Activated CD4-positive, CD25-positive, alpha-beta regulatory T cell treated with anti-CD3 and anti-CD28 coated beads, Interleukin-2, amount 50 U/mL, for 16 hours (primary cell): ENCODE data around the gene MOB2.

Source experiments
- DNase-seq: peaks from one replicate; pipeline ENCODE4 v3.0.0-alpha.2; 2020; ENCODE audit warnings: low read depth, low spot score

The MOB2 gene

DNA sequence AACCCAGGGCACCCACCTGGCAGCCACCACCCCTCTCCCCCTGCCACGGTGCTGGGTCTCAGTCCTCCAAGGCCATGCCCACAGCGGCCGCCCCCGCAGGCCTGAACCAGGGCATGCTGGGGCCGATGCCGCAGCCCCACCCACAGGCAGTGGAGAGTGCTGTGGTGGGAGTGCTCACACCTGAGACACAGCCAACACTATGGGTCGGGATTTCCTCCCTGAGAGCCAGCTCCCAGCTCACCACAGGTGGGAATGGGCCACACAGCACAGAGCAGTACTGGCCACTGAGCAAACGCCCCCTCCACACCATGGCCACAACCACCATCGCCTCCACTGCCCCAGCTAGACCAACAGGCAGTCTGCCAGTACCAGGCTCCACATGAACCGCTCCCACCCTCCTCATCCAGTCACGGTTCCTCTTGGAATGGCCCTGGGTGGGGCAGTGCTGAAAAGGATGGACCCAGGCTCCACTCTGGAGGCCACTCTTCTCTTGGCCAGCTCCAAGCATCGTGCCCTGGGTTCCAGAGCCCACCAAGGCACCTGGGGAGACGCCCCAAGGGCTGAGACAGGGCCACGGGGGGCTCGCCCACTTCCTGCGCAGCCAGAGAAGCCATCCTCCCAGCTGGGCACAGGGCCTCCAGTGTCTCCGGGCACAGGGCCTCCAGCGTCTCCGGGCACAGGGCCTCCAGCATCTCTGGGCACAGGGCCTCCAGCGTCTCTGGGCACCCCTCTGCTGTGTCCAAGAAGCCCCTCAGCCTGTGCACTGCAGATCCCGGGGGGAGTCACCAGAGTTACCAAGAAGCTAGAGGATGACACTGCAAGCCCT is 14.2 kb downstream of the MOB2 start:
- no peak for DNase-seq

DNA sequence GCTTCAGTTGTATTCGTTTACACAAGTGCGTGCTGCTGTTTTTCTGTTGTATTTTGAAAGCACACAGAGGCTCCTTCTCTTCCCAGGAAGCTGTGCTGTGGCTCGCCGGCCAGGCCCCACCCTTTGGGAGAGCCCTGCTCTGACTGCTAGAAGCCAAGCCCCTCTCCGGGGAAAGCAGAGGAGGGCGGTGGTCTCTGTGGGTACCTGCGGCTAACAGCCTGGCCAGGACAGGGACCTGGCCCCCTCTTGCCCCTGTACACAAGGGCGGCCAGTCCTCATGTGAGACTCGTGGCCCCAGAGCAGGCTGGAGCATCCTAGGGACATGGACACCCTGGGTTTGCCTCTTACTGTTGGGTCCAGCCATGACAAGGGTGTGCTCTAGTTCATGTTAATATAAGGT is 14.8 kb downstream of the MOB2 start:
- DNase-seq: no peak

DNA sequence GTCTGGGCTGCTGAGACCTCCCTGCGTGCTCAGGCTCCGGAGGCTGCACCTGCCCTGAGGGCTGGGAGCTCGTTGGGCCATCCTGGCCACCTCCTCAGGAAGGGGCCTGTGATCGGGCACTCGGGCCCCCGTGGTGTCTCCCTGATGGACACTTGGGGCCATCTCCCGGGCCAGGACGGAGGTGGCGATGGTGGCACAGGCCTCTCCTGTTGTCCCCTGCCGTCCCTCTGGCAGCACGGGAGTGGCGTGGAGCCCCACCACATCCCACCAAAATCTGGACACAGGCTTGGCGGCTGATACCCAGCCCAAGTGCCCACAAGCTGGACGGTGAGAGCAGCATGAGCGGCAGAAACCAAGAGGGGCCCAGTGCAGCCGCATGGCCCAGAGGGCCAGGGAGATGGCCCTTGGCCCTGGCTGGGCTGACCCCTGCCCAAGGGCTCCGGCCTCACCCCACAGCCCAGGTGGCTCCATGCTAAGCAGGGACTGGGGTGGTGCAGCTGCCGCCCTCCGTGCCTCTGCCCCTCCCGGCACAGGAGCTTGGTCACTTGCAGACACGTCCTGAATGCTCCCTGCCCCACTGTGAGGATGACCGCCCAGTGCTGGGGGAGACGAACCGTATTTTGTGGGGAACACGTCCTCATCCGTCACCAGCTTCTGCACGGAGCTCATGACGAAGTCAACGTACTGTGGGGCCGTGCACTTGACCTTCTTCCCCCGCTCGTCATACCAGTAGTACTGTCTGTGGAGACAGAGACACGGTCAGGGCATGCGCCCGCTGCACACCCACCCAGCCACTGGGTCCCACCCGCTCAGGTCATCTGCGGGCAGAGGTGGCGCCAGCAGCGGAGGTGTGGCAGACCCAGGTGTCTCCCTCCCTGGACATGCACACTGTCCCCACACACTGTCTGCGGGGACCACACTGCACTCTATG is 15.6 kb downstream of the MOB2 start:
- DNase-seq: no peak

DNA sequence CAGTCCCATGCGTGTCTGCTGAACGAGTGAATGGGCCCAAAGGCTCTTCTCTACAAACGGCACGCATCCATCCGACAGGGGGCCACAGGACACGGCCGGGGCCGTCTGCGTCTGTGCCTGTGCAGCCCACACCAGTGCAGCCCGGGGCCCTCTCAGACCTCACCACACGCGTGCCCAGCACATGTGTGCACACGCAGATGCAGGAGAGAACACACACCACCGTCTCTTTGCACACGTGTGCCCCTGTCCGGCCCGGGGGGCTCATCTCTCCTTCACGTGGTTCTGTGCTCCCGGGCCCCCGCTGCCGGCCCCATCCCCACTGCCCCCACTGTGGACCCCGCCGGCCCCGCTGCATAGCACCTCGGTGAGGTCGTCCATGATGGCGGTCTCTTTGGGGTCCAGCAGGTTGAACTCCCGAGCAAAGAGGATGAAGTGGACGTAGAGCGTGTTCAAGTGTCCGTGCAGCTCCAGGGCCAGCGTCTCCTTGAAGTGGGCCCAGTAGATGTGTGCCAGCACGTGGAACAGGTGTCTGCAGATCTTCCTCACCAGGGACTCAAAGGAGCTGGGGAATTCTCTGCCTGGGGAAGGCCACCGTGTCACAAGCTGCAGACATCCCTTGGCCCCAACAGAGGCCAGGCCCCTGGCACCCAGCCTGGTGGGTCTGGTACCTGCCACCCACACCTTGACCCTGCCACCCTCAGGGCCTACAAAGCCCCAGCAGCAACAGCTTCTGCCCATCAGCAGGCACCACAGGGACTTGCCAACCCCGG is 16.5 kb downstream of the MOB2 start:
- DNase-seq: no peak

DNA sequence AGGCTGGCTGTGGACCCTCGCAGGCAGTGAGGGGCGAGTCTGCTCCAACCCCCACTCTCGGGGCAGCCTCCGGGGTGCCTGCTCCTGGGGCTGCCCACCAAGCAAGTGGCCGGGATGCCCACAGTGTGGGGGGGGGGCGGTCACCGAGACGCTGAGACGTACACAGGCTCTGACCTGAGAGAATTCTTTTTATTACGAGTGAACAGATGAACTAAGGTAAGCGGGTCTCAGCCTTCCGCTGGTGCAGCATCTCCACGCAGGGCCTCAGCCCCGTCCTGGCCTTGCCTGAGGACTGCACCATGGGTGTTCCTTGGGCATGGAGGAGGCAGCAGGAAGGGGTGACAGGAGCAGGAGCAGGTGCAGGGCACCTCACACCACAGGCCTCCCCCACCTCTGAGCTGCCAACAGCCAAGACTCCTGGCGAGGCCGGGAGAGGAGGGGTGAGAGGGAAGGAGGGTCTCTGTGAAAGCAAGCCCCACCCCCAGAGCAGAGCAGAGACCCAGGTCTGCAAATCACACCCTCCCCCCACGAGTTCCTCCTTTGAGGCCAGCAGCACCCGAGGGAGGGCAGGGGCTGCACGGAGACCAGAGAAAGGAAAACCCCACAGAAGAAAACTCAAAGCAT is 17.2 kb downstream of the MOB2 start:
- no peak for DNase-seq

DNA sequence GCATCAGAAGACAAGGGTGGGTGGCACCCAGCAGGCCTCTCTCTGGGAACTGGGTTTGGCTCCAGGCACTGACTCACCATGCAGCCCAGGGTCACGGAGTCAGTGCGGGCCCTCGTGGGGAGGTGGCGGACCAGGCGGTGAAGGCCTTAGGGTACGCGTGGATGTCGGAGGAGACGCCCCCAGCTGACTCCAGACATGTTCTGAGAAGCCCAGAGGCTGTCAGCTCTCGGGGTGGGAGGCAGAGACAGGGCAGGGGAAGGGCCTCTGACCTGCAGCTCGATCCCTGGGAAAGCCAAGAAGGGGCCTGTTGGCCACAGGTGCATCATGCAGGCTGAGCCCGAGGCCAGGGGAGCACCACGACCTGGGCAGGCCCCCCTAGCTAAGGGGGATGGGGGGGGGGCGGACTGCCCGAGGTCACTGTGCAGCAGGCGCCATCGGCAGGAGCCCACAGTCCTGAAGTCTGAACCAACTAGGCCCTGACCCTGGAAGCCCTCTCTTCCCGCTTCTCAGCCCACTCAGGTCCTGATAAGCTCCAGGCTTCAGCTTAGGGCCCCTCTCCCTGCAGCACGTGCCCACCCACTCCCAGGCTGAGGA is 18.0 kb downstream of the MOB2 start:
- no peak for DNase-seq

DNA sequence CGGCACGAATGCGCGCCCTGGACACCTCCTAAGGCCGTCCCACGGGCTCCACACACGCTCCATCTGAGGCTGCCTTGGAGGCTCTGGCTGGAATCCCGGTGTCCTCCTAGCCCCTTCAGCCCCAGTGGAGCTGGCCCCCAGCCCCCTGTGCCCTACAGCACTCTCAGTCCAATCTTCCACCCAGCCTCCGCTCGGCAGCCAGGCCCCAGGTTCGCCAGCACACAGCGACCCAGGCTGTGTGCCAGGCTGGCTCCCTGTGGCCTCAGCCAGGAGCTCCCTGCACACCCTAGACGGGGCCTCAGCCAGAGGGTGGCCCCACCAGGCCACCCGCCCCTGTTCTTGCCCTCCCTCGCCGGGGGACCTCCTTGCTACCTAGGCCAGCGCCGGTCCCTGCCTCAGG is 18.6 kb downstream of the MOB2 start:
- no peak for DNase-seq

DNA sequence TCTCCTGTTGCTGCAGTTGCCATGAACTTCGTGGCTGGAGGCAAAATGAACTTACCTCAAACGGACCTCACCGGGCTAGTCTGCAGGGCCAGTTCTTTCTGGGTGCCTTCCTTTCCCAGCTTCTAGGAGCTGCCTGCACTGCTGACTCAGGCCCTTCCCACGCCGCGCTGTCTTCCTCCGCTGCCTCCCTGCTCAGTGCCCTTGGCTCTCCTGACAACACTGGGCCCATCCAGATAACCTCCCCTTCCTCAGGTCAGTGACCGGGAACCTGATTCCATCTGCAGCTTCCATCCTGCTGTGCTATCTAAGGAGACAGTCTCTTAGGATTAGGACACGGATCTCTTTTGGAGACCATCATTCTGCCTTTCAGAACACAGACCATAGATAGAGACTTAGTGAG is 19.3 kb downstream of the MOB2 start:
- DNase-seq: no peak

DNA sequence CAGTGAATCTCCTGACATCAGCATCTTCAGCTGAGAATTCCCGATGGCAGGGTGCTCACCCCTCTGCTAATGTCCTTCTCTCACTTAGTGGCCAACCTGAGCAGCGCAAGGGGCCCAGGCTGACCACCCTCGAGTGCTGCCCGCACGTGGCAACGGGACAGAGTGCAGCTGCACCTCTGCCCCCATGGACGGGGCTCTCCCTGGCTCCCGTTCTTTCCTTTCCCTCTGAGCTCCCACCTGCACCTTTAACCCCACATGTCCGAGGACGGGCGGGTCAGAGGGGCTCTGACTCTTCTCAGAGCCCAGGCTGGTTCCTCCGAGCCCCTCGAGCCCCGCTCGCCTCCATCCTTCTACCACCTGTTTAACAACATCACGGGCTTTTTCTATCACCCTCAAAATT is 19.8 kb downstream of the MOB2 start:
- no peak for DNase-seq

DNA sequence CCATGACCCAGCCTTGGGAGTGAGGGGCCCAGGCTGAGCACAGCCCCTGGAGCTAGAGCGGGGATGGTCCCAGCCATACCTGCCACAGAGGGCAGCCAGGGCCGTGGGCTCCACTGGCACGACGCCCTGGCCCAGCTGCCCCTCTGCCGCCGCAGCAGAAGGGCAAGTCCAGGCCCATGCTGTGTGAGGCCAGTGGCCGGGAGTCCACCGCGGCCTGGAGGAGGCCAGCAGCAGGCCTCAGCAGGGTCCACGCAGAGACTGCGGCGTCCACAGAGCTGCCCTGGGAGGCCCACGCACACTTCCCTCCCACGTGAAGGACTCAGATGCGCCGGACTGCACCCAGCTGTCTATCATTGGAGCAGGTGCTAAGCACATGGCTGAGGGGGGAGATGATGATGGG is 23.5 kb downstream of the MOB2 start:
- no peak for DNase-seq

DNA sequence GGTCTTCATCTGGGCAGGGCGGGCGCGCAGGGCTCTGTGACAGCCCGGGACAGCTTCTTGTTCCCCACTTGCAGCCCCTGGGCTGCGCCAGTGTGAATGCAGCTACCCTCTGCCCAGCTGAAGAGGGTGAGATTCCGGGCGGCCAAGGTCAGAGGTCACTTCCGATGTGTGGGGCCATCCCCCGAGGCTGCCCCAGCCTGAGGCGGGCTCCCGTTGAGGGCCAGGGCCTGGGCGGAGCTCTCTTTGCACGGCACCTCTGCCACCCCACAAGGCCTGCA is 23.9 kb downstream of the MOB2 start:
- DNase-seq: no peak

DNA sequence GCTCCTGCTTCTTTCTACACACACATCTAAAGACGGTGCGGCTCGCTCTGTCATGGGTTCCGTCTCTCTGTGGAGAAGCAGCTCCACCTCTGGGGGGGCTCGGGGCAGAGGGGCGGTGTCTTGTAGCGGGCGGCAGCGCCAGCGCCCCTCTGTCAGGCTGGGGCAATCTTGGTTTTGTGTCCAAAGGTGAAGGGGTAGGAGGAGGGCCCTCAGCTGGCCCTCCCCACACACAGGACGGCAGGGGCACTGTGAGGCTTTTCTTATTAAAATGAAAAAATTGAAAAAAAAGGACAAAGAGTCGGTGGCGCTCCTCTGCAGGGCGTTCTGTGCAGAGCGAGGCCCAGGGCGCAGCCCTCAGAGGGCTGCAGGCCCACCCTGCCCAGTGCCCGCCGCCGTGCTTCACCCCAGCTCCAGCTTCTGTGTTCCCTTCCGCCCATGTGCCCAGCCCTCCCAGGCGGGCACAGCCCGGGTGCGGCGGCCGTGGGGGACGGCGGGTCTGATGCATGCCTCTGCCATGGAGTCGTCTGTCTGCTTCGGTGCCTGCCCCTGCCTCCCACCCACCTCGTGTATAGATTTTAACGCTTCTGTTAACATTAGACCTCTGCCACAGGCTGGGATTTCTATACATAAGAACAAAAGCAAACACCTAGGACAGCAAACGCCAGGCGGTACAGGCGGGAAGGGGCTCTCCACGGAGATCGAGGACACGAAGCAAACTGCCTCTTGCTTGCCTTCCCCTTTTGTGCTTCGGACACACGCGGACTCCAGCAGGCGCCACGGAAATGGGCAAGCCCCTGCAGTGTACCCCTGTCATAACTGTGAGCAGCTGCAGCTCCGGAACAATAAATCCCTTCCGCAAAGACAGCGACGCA is 24.5 kb downstream of the MOB2 start:
- DNase-seq: no peak

DNA sequence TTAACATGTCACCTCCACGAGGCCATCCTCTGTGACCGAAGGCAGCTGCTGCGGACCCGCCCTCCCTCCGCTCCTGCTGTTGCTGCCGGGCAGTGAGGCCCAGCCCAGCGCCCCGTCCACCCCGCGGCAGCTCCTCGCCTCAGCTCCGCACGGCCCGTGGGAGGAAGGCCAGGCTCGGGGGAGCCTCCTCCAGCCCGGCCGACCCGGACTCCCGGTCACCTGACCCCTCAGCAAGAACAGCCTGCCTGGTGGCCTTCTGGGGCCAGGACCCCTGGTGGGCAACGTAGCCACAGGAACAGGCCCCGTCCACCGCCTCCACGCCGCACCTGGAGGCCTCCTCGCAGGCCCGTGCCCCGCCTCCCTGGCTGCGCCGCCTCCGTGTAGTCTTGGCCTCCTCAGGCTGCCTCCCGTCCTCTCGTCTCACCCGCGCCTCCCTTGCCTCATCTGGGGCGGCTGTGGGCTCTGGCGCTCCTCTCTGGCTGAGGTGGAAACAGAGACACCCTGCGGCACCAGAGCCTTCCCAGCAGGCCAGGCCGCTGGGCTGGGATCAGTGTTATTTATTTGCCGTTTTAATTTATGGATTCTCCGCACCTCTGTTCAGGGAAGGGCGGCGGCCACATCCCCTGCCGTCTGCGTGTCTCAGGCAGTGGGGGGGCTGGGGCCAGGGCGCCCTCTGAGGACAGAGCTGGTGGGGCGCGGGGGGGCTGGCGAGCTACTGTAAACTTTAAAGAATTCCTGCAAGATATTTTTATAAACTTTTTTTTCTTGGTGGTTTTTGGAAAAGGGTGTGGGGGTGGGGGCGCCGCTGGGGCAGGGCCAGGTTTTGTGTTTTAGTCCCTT is 25.4 kb downstream of the MOB2 start:
- no peak for DNase-seq

DNA sequence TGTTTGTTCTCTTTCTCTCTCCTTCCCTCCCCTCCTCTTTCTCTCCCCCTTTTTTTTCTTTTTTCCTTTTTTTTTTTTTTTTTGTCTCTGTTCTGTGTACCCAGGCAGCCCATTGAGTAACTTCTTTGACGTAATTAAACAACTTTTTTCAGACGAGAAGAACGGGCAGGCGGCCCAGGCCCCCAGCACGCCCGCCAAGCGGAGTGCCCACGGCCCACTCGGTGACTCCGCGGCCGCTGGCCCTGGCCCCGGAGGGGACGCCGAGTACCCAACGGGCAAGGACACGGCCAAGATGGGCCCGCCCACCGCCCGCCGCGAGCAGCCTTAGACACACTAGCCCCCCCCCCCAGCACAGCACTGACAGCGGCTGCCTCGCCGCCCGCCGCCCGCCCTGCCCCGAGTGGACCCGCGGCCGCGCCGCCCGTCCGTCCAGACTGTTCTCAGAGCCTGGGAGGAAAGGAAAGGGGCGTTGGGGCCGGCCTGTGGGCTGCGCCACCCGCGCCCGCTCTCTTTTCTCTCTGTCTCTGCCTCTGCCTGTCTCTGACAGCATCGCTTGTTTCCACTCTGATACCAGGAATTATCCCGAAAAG is 26.1 kb downstream of the MOB2 start:
- DNase-seq: no peak

DNA sequence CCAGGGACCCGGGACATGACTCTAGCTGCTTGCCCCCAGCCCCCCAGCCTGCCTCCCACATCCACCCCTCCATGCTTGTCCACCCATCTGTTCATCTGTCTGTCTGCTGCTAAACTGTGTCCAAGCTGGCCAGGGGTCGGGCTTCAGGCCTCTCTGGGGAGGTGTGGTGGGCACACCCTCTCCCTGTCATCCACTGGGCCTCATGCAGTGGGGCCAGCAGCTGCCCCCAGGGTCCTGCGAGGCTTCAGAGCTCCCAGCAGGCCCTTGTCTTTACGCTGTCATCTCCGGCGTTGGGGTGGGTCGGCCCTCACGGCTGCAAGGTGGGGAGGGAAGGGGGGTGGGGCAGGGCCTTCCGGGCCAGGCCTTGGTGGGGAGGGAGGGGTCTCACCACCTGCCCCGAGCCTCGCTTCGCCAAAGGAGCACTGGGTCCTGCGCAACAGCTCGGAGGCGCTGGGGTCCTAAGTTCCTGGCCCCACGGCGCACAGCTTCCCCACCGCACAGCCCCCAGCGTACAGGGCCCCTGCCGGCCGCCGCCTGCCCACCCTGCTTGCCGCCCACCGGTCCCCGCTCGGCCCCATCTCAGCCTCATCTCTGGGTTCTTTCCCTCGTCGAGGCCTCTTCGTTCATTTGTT is 26.7 kb downstream of the MOB2 start:
- no peak for DNase-seq

DNA sequence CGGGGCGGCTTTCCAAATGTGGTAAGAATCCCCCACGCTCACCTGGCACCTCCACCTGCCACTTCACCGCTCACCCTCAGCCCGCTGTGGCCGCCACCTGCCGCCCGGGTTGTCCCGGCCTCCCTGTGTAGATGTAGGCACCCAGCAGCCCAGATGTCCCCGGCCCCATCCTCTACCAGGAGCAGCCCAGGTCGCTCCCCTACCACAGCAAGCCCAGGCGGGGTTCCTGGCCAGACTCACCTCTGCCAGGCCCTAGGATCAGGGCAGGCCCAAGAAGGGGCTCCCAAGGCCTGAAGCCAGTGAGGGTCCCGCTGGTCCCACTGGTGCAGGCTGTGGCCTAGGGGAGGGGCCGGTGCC is 27.4 kb downstream of the MOB2 start:
- DNase-seq: no peak

DNA sequence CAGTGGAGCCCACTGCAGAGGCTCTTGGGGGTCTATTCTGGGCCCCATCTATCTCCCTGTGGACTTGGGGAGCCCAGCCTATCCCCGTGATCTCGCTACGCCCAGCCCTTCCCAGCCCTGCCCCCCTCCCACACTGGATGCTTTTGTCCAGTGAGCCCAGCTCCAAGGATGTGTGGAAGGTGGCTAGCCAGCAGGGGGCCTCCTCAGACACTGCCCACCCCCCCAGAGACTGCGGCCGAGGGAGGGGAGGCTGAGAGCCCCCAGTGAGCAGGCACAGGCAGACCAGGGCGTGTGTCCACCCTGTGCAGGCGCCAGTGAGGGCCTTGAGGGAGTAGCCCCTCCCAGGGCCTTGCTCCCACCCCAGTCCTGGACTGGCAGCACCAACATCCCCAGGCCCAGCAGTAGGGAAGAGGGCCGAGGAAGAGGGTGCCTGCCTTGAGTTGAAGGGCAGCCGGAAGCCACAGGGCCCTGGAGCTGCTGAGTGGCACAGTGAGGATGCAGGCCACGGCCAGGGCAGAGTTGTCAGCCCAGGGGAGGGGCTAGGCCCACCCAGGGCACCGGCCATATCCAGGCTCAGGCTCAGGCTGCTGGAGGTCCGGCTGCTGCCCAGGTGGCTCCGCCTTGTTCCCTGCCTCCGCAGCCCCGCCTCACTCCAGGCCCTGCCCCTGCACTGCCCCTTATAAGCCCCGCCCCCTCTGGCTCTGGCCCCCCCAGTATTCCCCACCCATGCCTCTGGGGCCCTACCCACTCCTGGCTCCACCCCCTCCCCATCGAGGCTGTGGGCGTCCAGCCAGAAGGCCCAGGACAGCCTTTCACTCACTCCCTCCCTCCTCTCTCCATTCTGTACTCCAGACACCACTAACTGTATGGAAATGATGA is 28.0 kb downstream of the MOB2 start:
- no peak for DNase-seq

DNA sequence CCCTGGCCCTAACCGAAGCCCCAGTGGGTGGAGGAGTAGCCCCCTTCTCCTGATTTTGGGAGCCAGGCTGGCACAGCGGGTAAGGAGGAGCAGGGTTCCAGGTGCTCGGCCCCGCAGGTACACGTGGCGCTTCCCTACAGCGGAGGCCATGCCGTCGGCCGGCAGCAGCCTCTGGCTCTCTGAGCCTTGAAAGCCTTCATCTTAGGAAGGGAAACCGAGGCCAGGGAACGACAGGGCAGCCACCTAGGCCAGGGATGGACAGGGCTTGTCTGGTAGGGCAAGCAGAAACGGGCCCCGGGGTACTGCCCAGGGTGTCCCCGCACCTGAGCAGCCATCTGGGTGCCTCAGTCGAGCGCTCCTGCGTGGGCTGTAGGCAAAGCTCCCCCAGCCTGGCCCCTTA is 28.7 kb downstream of the MOB2 start:
- no peak for DNase-seq
